Nephron (organoid): ENCODE results near the gene DRC7.

ENCODE experiments used
- H3K27ac Mint-ChIP-seq, 3 experiments: 2 replicates each; pipeline ENCODE4 v1.8.0; 2020; ENCODE audit warnings: mixed read lengths in 3 of 3, mild to moderate bottlenecking in 2 of 3, moderate library complexity in 1 of 3
- H3K27me3 Mint-ChIP-seq: 2 replicates; pipeline ENCODE4 v1.8.0; 2021; ENCODE audit warnings: low read depth, mild to moderate bottlenecking, moderate library complexity, mixed read lengths
- H3K36me3 Mint-ChIP-seq: 2 replicates; pipeline ENCODE4 v1.8.0; 2020; ENCODE audit warnings: low read depth, mixed read lengths
- H3K4me1 Mint-ChIP-seq: 2 replicates; pipeline ENCODE4 v1.8.0; 2020; ENCODE audit warnings: mixed read lengths
- H3K4me3 Mint-ChIP-seq, 3 experiments: 2 replicates each; pipeline ENCODE4 v1.8.0; 2020; ENCODE audit warnings: mild to moderate bottlenecking in 3 of 3, mixed read lengths in 3 of 3, moderate library complexity in 2 of 3
- H3K9me3 Mint-ChIP-seq: 2 replicates; pipeline ENCODE4 v1.8.0; 2020; ENCODE audit warnings: mixed read lengths
- CTCF ChIP-seq, 3 experiments: fragments of 200-600 bp; sonication (generic); IDR thresholded peaks; one replicate each; pipeline ENCODE4 v1.5.0; 2021; ENCODE audit warnings: antibody characterized with exemption in 3 of 3; ENCODE audit not compliant: unreplicated experiment in 3 of 3

DRC7 gene

DNA sequence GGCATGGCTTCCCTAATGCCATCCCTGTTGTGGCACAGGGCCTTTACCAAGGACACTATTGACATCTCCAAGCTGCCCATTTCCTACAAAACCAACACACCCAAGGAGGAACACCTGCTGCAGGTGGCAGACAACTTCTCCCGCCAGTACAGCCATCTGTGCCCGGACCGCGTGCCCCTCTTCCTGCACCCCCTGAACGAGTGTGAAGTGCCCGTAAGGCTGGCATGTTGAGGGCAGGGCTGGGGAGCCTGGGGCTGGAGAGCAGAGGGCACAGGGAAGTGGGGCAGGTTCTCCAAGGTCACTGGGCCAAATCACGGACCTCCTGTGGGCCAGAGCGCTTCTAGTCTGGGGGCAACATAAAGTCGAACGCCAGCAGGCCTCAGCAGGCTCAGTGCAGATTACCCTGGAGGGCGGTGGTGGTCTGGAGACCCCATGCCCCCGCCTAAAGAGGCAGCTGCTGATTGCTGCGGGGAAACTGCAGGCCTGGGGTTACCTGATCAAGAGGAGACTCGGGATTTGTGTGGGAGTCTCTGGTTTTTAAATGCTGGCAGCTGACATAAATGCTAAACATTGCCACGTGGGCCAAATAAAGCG is 4.3 kb downstream of the DRC7 start:
- Mint-ChIP-seq H3K36me3 (no peaks in the 10 kb centered on the region), H3K4me3 (no peak overlapping the region), H3K4me1 (peaks cover 16% of the 10 kb centered on the region), H3K27ac (no peak overlapping the region), H3K9me3 (no peaks in the 10 kb centered on the region), H3K27me3 (peaks cover under 1% of the 10 kb centered on the region)
- TF ChIP-seq CTCF (IDR thresholded peaks at IDR 0.05; ENCODE audit: unreplicated experiment in 3 of 3) = no peak

GRCh38 chr16:57699481-57699880 is 4.9 kb downstream of the DRC7 start:
- H3K27me3 Mint-ChIP-seq = peaks cover 6% of the 10 kb centered on the region
- no peak for TF ChIP-seq CTCF (IDR thresholded peaks at IDR 0.05; ENCODE audit: unreplicated experiment in 3 of 3)
- no peaks in the 10 kb centered on the region for H3K36me3 Mint-ChIP-seq
- H3K4me3 Mint-ChIP-seq = no peak overlapping the region
- no peaks in the 10 kb centered on the region for H3K9me3 Mint-ChIP-seq
- no peak overlapping the region for H3K27ac Mint-ChIP-seq
- peaks cover 16% of the 10 kb centered on the region for H3K4me1 Mint-ChIP-seq

GRCh38 chr16:57699899-57700298 is 5.3 kb downstream of the DRC7 start:
- Mint-ChIP-seq H3K27me3 (peaks cover 6% of the 10 kb centered on the region), H3K9me3 (no peaks in the 10 kb centered on the region), H3K4me1 (peaks cover 16% of the 10 kb centered on the region), H3K27ac (no peak overlapping the region), H3K4me3 (no peak overlapping the region), H3K36me3 (no peaks in the 10 kb centered on the region)
- TF ChIP-seq CTCF (IDR thresholded peaks at IDR 0.05; ENCODE audit: unreplicated experiment in 3 of 3) = no peak

DNA sequence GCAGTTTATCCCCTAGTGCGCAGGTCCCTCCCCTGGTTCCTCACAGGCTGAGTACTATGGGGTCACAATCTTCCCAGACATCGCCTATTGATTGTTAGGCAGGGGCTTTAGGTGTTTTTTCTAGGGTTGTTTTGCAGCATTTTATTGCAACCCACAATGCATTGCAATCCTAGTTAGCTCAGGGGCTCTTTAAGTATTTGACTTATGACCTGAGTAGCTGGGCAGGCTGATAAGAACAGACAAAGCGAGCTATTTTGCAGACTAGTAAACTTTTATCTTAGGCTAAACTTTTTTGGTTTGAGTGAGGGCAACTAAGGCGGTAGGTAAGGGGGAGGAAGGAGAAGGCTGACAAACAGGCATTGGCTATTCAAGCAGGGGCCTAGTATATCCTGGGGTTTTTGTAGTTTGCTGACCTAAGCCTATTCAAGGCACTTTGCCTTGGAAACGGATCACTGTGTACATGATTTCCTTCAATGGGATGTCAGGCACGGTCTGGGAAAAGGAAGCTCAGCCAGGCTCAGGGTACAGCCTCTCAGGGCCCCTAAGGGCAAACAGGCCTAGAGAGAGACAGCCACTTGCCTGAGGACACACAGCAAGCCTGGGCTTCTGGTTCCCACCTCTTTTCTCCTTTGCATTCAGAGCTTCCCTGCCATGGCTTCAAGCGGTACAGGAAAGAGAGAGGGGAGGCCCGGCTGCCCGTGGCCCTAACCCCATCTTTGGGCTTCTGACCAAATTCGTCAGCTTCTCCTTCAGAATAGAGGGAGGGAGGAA is 6.4 kb downstream of the DRC7 start:
- Mint-ChIP-seq H3K27me3 (peaks cover 6% of the 10 kb centered on the region), H3K9me3 (no peaks in the 10 kb centered on the region), H3K4me3 (no peak overlapping the region), H3K36me3 (no peaks in the 10 kb centered on the region), H3K27ac (peak overlapping the region; percentile 31 to 61 (median 38)), H3K4me1 (peaks cover 16% of the 10 kb centered on the region)
- TF ChIP-seq CTCF (IDR thresholded peaks at IDR 0.05; ENCODE audit: unreplicated experiment in 3 of 3) = no peak

GRCh38 chr16:57701759-57702371 is 7.3 kb downstream of the DRC7 start:
- no peak for TF ChIP-seq CTCF (IDR thresholded peaks at IDR 0.05; ENCODE audit: unreplicated experiment in 3 of 3)
- H3K36me3 Mint-ChIP-seq = no peaks in the 10 kb centered on the region
- H3K27ac Mint-ChIP-seq = no peak overlapping the region
- no peak overlapping the region for H3K4me3 Mint-ChIP-seq
- peaks cover 16% of the 10 kb centered on the region for H3K4me1 Mint-ChIP-seq
- H3K27me3 Mint-ChIP-seq = peaks cover 8% of the 10 kb centered on the region
- H3K9me3 Mint-ChIP-seq = peaks cover 2% of the 10 kb centered on the region
